Measurements from ENCODE around the gene METTL15.
"Not testable (repeated sequence)": the region's sequence is repeated elsewhere in the genome, so short reads cannot be mapped to it uniquely, and the experiment has no call there.

The METTL15 gene

DNA sequence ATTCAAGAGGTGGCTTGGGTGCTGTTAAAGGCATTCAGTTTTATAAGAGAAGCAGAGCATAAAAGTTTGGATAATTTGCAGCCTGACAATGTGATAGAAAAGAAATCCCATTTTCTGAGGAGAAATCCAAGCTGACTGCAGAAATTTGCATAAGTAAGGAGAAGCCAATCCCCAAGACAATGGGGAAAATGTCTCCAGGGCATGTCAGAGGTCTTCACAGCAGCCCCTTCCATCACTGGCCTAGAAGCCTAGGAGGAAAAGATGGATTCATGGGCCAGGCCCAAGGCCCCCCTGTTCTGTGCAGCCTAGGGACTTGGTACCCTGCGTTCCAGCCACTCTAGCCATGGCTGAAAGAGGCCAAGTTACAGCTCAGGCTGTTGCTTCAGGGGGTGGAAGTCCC, 207.3 kb downstream of the METTL15 start:
- no peak for DNase-seq

DNA sequence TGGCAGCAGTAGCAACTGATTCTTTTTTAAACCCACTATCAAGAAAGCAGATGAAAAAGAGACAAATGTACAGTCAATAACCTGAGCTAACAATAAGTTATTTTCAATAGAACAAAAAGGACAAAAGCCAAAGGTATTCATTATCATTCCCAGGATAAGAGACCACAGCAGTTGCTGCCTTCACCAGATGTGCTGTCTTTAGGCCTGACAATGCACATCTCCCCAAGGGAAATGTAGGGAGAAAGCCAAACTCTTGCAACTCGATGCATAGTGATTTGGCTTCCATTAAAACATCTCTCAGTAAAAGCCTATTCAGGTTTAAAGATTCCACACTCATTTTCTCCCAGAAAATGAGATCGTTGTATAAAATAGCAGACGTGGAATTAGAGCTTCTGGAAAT, 210.7 kb downstream of the METTL15 start:
- DNase-seq, result no peak

DNA sequence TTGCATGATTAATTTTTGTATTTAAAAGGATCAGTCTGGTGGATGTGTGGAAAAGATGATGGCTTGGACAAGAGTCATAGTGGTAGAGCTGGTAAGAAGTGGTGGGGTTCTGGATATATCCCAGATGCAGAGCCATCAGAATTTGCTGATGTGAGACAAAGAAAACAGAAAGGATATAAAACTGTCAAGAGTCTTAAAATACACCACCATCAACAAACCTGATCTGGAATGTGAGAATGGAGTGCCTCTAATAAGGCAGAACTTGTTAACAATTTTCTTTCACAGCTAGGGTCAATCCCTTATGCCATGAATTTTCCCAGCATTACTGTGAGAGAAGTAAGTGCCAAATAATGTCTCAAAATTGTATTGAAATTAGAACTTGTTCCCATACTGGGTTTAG, 215.4 kb downstream of the METTL15 start:
- no peak for DNase-seq

DNA sequence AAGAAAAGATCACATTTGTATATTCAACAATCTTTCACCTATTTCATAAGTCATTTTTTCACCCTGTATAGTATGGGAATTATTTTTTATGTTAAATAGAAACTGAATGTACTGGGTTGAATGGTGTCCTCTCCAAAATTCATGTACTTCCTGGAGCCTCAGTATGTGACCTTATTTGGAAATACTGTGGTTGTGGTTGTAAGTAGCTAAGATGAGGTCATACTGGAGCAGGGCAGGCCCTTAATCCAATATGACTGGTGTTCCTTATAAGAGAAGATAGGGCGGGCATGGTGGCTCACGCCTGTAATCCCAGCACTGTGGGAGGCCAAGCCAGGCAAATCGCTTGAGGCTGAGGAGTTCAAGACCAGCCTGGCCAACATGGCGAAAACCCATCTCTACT, 224.2 kb downstream of the METTL15 start:
- not testable (repeated sequence) for DNase-seq

DNA sequence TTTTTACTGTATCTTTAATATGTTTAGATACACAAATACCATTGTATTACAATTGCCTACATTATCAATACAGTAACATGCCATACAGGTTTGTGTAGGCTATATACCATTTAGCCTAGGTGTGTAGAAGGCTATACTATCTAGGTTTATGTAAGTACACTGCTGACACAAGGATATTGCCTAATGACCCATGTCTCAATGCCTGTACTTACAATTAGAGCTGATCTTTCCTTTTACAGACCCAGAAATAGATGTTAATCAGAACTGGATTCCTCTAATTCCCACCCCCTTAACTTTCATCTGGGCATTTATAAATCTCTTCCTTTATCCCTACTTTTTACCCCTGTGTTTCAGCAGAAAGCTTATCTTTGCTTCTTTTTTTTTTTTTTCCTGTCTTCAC, 229.5 kb downstream of the METTL15 start:
- DNase-seq, result no peak

DNA sequence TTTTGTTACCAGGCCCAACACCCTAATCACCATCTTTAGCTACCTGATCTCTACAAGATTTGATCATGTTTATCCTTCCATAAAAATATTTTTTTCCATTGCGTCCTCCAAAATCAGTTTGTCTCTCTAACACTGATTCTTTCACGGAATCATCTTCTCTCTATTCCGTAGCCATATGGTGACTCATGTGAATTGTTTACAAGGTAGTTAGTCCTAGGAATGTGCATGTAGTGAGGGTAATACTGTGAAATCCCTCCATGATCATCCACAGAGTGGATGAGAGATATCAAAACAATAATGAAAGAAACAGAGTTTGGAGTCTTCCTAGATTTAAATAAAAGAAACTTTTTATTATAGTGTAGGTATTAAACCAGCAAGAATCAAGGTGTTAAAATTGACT, 230.2 kb downstream of the METTL15 start:
- DNase-seq, result no peak

DNA sequence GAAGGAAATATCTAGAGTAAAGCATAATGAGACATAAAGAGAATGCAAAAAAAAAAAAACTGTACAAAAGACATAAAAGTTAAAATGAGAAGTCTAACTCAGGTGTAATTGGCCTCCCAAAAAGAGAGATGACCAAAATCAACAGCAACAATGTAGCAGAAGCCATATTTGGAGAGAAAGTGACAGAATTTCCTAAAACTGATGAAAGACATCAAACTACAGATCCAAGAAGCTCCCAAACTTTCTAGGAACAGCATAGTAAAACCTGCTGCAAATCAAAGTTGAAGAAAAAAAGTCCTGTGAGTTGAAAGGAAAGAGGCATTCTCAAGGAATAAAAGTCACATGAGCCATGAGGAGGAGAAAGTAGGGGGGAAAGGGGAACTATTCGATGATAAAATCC, 231.3 kb downstream of the METTL15 start:
- DNase-seq, result no peak

DNA sequence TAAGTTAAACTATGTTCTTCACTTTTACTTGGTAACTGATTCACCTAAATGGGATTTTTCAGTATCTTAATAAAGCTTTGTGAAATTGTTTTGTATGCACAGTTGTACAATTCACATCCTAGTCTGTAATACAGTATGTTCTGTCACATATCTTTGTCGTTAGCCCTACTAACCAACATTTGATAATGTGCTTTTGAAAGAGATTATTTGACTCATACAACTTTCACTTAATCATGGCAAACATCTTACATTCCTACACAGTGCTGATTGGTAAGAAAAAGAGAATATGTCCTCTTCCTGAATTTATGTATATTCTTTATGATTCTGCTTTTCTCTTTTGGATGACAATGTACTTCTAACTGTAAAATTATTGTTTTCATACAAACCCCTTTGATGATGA, 234.5 kb downstream of the METTL15 start:
- no peak for DNase-seq

DNA sequence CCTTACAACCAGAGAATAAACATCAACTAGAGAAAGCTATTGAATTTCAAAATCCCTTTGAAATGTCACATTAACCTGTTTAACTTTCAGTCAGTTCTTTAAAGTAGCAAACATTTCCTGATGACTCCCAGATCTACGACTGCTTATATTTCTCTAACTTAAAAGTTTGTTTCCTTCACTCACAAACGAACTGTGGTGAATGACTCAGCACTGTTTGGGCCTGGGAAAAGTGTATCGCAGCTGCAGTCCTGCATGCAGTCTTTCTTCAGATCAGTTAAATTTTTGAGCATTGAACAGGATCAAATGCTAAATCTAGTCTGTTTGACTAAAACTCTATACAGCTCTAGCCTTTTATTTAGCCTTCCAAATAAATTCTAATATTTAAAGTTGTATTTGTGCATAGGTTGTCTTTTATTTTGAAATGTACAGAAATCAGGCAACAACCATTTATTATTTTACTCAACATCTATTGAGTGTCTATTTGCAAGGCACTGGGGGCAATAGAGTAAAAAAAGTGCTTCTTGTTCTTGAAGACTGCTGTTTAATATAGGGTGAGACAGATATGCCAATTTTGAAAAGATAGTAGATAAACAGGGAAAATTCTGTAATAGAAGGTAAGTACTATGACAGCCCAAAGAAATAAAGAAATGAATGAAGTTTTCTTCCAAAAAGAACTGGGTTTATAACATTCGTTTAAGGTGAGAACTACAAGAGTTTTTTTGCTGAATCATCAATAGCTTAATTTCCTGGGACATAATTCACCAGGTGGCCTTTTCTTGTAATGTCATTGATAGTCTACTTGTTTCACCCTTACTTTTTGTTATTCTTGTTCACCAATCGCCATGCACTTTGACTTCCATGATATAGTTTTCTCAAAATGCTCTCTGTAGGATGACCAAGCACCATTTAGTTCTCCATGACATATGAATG, 235.4 kb downstream of the METTL15 start:
- no peak for DNase-seq

DNA sequence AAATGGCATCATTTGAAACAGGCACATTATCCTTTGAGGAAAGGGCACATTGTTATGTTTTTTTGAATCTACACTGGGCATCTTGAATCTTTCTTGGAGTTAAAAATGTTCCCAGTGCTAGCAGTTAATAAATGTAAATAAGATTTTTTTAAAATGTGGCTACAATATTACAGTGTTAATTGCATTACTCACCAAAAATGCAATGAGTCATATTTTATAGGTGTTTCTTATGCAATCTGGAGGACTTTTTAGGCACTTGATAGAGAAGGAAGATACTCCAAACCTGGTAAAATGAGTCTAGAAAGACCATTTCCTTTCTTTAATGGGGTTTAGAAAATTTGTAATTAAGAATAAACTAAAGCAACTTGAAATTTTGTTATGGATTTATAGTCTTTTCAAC, 238.0 kb downstream of the METTL15 start:
- DNase-seq, result no peak

DNA sequence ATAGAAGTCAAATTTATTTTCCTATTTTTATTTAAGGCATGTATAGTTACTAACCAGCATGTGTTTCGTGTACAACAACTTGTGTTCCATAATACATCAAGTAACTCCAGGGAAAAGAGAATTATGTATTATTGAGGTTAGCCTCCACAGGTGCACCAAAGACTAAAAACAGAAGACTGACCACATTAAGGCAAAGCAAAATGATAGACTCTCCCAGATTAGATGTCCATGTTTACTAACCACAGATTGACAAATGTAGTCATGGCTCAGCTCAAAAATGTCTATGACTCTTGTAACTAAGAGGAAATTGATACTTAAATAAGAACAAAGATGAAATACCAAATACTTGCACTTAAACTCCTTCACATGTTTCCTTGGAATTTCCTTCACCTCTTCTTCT, 238.5 kb downstream of the METTL15 start:
- no peak for DNase-seq

DNA sequence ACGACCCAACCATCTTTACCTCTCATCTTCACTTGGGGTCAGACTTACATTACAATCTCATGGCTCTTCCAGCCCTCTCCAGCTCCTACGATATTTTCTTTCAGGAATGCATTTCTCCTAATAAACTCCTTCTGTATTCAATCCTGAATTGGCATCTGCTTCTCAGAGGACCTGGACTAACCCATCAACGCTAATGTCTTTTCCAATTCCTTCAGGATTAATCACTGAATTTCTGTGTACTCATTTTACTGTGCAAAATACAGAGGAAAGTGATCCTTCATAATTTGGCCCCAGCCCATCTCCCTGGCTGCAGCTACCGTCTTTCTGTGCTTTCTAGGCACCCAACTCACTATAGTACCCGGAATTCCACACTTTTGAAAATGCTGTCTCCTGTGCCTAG, 239.2 kb downstream of the METTL15 start:
- DNase-seq, result no peak

DNA sequence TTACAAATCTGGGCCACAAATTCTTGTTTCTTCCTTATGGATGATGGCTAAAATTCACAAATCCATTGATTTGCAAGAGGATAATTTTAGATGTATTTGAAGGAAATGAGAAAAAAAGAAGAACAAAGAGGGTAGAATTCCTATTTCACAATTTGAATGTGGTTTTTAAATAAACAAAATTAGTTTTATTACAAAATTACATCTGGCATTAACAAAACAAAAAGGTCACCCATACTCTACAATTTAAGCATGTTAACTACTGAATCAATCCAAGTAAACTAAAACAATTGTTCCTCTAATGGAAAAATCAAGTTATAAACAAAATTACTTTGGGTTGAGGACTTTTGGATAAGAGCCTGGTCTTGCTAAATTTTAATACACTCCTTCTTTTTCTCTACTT, 242.0 kb downstream of the METTL15 start:
- no peak for DNase-seq

DNA sequence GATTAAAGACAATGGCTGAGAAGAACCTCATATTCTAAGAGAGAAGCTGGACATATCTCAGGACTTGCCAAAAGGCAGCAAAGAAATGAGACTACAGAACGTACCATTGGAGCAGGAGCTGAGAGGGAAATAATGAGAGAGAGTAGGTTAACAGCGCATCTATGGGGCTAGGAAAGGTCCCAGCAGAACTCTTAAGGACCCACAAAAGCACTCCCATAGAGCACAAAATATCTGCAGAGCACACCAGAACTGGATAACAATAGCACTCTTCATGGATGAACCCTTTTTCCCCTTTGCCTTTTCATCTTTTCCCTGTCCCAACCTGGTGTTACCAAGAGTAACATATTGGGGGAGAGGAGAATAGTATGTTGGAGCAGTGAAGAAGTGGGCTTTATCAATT, 245.8 kb downstream of the METTL15 start:
- DNase-seq, result no peak

DNA sequence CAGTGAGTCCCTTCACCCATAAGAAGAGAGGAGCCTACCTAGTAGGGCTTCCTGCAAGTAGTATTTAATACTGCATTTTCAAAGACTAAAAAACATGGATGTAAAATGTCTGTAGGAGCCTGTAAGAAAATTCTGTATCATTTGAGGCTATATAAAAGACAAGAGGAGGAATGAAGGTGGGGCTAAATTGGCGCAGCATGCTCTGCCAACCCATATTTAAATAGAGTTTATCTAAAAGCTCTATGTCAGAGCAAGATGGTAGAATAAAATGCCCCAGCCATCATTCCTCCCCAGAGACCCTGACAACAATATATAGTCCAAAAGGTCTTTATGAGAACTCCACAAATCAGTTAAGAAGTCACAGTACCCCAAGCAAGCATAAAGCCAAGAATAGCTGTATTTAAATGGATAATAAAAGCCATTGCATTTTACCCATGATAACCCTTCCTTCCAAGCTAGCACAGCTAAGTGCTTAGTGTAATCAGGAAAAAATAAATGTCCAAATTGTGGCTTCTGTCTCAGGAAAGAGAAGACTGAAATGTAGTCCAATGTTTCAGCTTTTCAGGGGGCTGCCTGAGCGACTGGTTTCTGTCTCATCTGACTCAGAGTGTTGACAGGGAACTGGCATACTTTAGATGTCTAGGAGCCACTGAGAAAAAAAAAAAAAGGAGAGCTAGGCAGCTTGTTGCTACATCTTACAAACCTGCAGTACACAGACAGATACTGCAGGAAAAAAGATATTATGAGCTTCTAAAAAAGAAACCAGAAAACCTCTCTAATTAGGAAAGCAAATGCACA, 258.6 kb downstream of the METTL15 start:
- DNase-seq, result no peak

DNA sequence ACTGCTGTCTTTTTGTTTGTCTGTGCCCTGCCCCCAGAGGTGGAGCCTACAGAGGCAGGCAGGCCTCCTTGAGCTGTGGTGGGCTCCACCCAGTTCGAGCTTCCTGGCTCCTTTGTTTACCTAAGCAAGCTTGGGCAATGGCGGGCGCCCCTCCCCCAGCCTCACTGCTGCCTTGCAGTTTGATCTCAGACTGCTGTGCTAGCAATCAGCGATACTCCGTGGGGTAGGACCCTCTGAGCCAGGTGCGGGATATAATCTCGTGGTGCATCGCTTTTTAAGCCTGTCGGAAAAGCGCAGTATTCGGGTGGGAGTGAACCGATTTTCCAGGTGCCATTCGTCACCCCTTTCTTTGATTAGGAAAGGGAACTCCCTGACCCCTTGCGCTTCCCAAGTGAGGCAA, 269.9 kb downstream of the METTL15 start:
- DNase-seq, result not testable (repeated sequence)

Measured in COR-L47 (cell line).